SK-N-SH treated with all-trans-retinoic acid at 6 μM for 48 hours (cell line): ENCODE results near the gene R3HDM4.
A peak's percentile ranks its signal among the peaks of the same experiment; 100 is the strongest.

ENCODE experiments used
- ATAC-seq: fragments of 200-7000 bp; cut with Tn5 transposase; 3 replicates; pipeline ENCODE4 v1.9.1; 2020; ENCODE audit warnings: mild to moderate bottlenecking, moderate library complexity
- BACH2 ChIP-seq: fragments of 250-450 bp; sonication (Bioruptor Pico); IDR thresholded peaks from 2 replicates; pipeline ENCODE4 v1.9.0; 2021; ENCODE audit warnings: mild to moderate bottlenecking, borderline replicate concordance
- CREB5 ChIP-seq: fragments of 250-450 bp; sonication (Bioruptor Pico); IDR thresholded peaks from 2 replicates; pipeline ENCODE4 v1.5.1; 2020; ENCODE audit warnings: low read depth, mild to moderate bottlenecking, moderate library complexity
- CSDC2 ChIP-seq: fragments of 250-450 bp; sonication (Bioruptor Pico); IDR thresholded peaks from 2 replicates; pipeline ENCODE4 v1.5.0; 2020; ENCODE audit warnings: mild to moderate bottlenecking, moderate library complexity
- ESRRG ChIP-seq: fragments of 250-450 bp; sonication (Bioruptor Pico); IDR thresholded peaks from 2 replicates; pipeline ENCODE4 v1.6.1; 2021; ENCODE audit warnings: mild to moderate bottlenecking
- GLIS3 ChIP-seq: fragments of 250-450 bp; sonication (Bioruptor Pico); IDR thresholded peaks from 2 replicates; pipeline ENCODE4 v1.5.0; 2020; ENCODE audit warnings: mild to moderate bottlenecking, moderate library complexity
- OSR1 ChIP-seq: fragments of 250-450 bp; sonication (Bioruptor Pico); IDR thresholded peaks from 2 replicates; pipeline ENCODE4 v1.8.0; 2022; ENCODE audit warnings: moderate library complexity, mild to moderate bottlenecking, inconsistent platforms
- PPARA ChIP-seq: fragments of 250-450 bp; sonication (Bioruptor Pico); IDR thresholded peaks from 2 replicates; pipeline ENCODE4 v1.5.0; 2020; ENCODE audit warnings: mild to moderate bottlenecking, borderline replicate concordance
- RARB ChIP-seq: fragments of 250-450 bp; sonication (Bioruptor Pico); IDR thresholded peaks from 2 replicates; pipeline ENCODE4 v1.8.0; 2021; ENCODE audit warnings: mild to moderate bottlenecking, moderate library complexity
- SNAI2 ChIP-seq: fragments of 250-450 bp; sonication (Bioruptor Pico); IDR thresholded peaks from 2 replicates; pipeline ENCODE4 v1.5.0; 2020; ENCODE audit warnings: mild to moderate bottlenecking, moderate library complexity
- TOX ChIP-seq: fragments of 250-450 bp; sonication (Bioruptor Pico); IDR thresholded peaks from 2 replicates; pipeline ENCODE4 v1.8.0; 2021; ENCODE audit warnings: mild to moderate bottlenecking, moderate library complexity, borderline replicate concordance
- TSHZ2 ChIP-seq: fragments of 250-450 bp; sonication (Bioruptor Pico); IDR thresholded peaks from 2 replicates; pipeline ENCODE4 v1.5.0; 2020; ENCODE audit warnings: mild to moderate bottlenecking, moderate library complexity
- ZFP3 ChIP-seq: fragments of 250-450 bp; sonication (Bioruptor Pico); IDR thresholded peaks from 2 replicates; pipeline ENCODE4 v1.5.0; 2020; ENCODE audit warnings: mild to moderate bottlenecking, moderate library complexity
- ZFP30 ChIP-seq: fragments of 450-650 bp; formaldehyde crosslinking; IDR thresholded peaks from 2 replicates; pipeline ENCODE4 v1.5.0; 2022; ENCODE audit warnings: mild to moderate bottlenecking, moderate library complexity
- ZNF565 ChIP-seq: fragments of 450-650 bp; formaldehyde crosslinking; conservative IDR thresholded peaks from 2 replicates; pipeline ENCODE4 v1.5.0; 2020; ENCODE audit warnings: low read depth, mild to moderate bottlenecking, moderate library complexity
- ZNF8 ChIP-seq: fragments of 450-650 bp; formaldehyde crosslinking; IDR thresholded peaks from 2 replicates; pipeline ENCODE4 v1.5.0; 2020; ENCODE audit warnings: mild to moderate bottlenecking, moderate library complexity
- TF ChIP-seq, protein P1 (sequence below): fragments of 250-450 bp; sonication (Bioruptor Pico); IDR thresholded peaks from 2 replicates; pipeline ENCODE4 v1.8.0; 2020; ENCODE audit warnings: mild to moderate bottlenecking, moderate library complexity, borderline replicate concordance
- TF ChIP-seq, protein P2 (sequence below): fragments of 250-450 bp; sonication (Bioruptor Pico); IDR thresholded peaks from 2 replicates; pipeline ENCODE4 v1.8.0; 2021; ENCODE audit warnings: low read depth, mild to moderate bottlenecking, moderate library complexity, borderline replicate concordance
- TF ChIP-seq, protein P3 (sequence below): fragments of 250-450 bp; sonication (Bioruptor Pico); IDR thresholded peaks from 2 replicates; pipeline ENCODE4 v1.5.1; 2021; ENCODE audit warnings: mild to moderate bottlenecking, moderate library complexity

R3HDM4 gene

DNA sequence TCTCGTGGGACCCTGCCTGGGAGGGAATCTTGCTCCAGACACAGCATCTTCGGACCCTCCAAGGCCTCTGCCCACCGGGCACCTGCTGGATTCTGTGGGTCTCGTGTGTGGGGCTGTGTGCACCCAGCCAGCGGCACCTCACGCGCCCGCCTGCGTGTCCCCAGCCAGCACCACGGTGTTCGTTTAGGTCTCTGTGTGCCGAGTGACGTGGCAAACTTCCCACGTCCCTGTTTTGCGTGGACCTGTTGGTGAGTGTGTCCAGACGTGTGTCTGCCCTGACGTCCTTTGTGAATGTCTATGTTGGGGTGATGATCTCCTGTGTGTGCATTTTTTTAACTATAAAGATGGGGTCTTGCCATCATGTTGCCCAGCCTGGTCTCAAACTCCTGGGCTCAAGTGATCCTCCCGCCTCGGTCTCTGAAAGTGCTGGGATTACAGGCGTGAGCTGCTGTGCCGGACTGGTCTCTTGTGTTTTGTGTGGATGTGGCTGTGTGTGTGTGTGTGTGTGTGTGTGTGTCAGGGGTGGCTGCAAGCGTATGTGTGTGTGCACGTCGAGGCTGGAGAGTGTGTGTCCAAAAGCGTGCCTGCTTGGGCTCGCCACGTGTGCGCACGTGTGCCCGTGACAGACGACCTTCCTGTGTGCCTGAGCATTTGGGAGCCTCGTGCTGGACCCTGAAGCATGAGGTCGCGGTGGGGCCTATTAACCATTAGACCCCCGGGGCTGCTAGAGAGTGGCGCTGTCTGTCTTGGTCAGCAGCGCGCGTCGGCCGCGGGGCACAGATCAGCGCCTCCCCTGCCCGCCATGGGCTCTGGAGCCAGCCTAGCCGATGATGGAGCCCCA, 28.5 kb upstream of the R3HDM4 start:
- no peak for TF ChIP-seq ZFP3 (CRISPR knock-in tag)
- TF ChIP-seq CSDC2 (CRISPR knock-in tag) = no peak
- TF ChIP-seq, protein P1, sequence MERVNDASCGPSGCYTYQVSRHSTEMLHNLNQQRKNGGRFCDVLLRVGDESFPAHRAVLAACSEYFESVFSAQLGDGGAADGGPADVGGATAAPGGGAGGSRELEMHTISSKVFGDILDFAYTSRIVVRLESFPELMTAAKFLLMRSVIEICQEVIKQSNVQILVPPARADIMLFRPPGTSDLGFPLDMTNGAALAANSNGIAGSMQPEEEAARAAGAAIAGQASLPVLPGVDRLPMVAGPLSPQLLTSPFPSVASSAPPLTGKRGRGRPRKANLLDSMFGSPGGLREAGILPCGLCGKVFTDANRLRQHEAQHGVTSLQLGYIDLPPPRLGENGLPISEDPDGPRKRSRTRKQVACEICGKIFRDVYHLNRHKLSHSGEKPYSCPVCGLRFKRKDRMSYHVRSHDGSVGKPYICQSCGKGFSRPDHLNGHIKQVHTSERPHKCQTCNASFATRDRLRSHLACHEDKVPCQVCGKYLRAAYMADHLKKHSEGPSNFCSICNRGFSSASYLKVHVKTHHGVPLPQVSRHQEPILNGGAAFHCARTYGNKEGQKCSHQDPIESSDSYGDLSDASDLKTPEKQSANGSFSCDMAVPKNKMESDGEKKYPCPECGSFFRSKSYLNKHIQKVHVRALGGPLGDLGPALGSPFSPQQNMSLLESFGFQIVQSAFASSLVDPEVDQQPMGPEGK (CRISPR knock-in tag) = no peak
- TF ChIP-seq GLIS3 (CRISPR knock-in tag) = no peak
- TF ChIP-seq, protein P2, sequence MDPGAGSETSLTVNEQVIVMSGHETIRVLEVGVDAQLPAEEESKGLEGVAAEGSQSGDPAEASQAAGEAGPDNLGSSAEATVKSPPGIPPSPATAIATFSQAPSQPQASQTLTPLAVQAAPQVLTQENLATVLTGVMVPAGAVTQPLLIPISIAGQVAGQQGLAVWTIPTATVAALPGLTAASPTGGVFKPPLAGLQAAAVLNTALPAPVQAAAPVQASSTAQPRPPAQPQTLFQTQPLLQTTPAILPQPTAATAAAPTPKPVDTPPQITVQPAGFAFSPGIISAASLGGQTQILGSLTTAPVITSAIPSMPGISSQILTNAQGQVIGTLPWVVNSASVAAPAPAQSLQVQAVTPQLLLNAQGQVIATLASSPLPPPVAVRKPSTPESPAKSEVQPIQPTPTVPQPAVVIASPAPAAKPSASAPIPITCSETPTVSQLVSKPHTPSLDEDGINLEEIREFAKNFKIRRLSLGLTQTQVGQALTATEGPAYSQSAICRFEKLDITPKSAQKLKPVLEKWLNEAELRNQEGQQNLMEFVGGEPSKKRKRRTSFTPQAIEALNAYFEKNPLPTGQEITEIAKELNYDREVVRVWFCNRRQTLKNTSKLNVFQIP = no peak

GRCh38 chr19:940591-941291, 27.7 kb upstream of the R3HDM4 start:
- peak; percentile 85 for ATAC-seq
- TF ChIP-seq TOX (no peak), TSHZ2 (CRISPR knock-in tag) (peak; percentile 49; the same call in 1 of the 2 replicates)

More for the DNA sequence above, 28.5 kb upstream of the R3HDM4 start:
- ATAC-seq = no peak

- no peak for ATAC-seq
- TF ChIP-seq ZFP3 (CRISPR knock-in tag) = peak; percentile 100
- no peak for TF ChIP-seq BACH2 (CRISPR knock-in tag)
- TF ChIP-seq, all 23 proteins: peak for 1
Observed at GRCh38 chr19:939922-940321, 26.9 kb upstream of the R3HDM4 start.

GRCh38 chr19:939439-939838, 26.4 kb upstream of the R3HDM4 start:
- ATAC-seq = no peak
- TF ChIP-seq, protein P2 = no peak
- TF ChIP-seq, protein P3, sequence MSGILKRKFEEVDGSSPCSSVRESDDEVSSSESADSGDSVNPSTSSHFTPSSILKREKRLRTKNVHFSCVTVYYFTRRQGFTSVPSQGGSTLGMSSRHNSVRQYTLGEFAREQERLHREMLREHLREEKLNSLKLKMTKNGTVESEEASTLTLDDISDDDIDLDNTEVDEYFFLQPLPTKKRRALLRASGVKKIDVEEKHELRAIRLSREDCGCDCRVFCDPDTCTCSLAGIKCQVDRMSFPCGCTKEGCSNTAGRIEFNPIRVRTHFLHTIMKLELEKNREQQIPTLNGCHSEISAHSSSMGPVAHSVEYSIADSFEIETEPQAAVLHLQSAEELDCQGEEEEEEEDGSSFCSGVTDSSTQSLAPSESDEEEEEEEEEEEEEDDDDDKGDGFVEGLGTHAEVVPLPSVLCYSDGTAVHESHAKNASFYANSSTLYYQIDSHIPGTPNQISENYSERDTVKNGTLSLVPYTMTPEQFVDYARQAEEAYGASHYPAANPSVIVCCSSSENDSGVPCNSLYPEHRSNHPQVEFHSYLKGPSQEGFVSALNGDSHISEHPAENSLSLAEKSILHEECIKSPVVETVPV (CRISPR knock-in tag) = no peak
- TF ChIP-seq SNAI2 (CRISPR knock-in tag) = no peak
- no peak for TF ChIP-seq OSR1 (CRISPR knock-in tag)
- no peak for TF ChIP-seq CREB5 (CRISPR knock-in tag)
- TF ChIP-seq ZNF565 (CRISPR knock-in tag) = no peak
- no peak for TF ChIP-seq ZNF8 (CRISPR knock-in tag)
- no peak for TF ChIP-seq RARB
- TF ChIP-seq ZFP30 (CRISPR knock-in tag) = no peak
- no peak for TF ChIP-seq ESRRG
- TF ChIP-seq, protein P1 (CRISPR knock-in tag) = no peak
- no peak for TF ChIP-seq BACH2 (CRISPR knock-in tag)
- TF ChIP-seq PPARA = no peak
